Liver (tissue), 3 donors: ENCODE results near the gene REST.

ENCODE experiments used
- CTCF ChIP-seq: fragments of 150-350 bp; IDR thresholded peaks from 2 replicates; pipeline ENCODE4 v1.5.1; 2017; ENCODE audit warnings: improper control_type of control experiment, low read depth, low read length; ENCODE audit not compliant: missing input control
- MAX ChIP-seq: IDR thresholded peaks from 2 replicates; pipeline ENCODE4 v1.6.1; 2016; ENCODE audit warnings: antibody characterized with exemption
- REST ChIP-seq: IDR thresholded peaks from 2 replicates; pipeline ENCODE4 v1.6.1; 2016; ENCODE audit warnings: antibody characterized with exemption, mild to moderate bottlenecking
- TAF1 ChIP-seq: conservative IDR thresholded peaks from 2 replicates; pipeline ENCODE4 v1.6.1; 2016; ENCODE audit warnings: antibody characterized with exemption, mild to moderate bottlenecking
- donor health status: healthy.
- donor health status: healthy.

GRCh38 chr4:56977321-56978012 lies 69.8 kb downstream of the REST start, which contains the start of gene NOA1:
- TF ChIP-seq TAF1 = peak; percentile 62
- no peak for TF ChIP-seq CTCF
- TF ChIP-seq MAX = peak; percentile 82
- TF ChIP-seq REST = peak; percentile 88
